Fibroblast of mammary gland (primary cell): ENCODE measurements around the gene KCNK17.

ENCODE experiments used
- DNase-seq: peaks from one replicate; pipeline ENCODE4 v3.0.0-alpha.2; 2010; ENCODE audit warnings: low read depth
- H3K4me3 ChIP-seq: 2 replicates; pipeline ENCODE4 v1.5.1; 2011; ENCODE audit warnings: low read depth, mild to moderate bottlenecking, low read length, moderate library complexity; ENCODE audit not compliant: control insufficient read depth
- CTCF ChIP-seq: conservative IDR thresholded peaks from 2 replicates; pipeline ENCODE4 v1.5.1; 2011; ENCODE audit warnings: low read depth, low read length, inconsistent platforms; ENCODE audit not compliant: control insufficient read depth, insufficient read depth

The KCNK17 gene

DNA sequence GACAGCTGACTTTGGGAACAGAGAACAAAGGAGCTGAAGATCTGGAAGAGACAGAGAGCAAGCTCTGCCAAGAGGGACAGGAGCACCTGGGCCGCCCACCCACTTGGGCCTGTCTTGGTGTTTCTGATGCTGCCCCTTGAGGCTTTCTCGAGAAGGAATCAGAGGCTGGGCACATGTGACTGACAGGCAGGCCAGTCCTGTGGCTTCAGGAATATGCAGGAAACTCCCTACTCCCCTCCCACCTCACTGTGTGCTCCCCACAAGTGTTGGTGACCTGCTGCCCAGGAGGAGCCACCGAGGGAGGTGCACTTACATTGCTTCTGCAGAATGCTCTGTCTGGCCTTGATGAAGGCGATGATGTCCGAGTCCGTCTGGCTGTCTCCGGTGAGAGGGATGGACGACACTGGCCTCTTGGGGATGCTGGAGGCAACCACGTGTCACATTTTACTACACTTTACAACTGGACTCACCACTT, 29.2 kb upstream of the KCNK17 start:
- TF ChIP-seq CTCF, result no peak
- DNase-seq, result no peak
- H3K4me3 ChIP-seq, result no peak overlapping the region

DNA sequence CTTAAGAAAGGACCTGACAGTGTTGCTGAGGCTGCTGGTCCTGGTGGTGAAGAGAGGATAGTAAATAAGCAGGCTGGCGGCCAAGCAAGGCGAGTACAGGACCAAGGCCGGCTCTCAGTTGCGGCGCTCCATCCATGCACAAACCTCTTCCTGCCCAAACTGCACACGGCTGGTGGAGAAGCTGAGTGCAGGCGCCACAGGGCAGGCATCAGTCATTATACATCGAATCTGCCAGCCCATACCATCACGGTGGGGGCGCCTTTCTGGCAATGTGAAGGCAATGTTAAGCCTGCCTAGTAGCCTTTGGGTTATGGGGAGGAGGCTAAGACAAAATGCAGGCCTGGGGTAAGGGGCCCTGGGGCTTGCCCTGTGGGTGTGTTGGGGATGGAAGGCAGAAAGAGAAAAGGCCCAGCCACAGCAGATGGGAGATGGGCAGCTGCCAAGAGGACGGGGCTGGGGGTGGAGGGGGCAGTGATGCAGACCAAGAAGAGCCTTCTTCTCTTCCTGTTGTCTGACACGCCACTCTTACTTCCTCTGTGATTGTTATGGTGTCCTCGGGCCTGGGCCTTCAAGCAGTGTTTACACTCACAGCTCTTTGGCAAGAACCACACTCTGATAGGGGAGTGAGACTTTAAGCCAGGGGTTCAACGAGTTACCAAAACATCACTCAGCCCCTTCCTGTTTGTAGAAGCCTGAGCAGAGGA, 28.6 kb upstream of the KCNK17 start:
- DNase-seq, result no peak
- no peak for TF ChIP-seq CTCF
- no peak overlapping the region for H3K4me3 ChIP-seq

DNA sequence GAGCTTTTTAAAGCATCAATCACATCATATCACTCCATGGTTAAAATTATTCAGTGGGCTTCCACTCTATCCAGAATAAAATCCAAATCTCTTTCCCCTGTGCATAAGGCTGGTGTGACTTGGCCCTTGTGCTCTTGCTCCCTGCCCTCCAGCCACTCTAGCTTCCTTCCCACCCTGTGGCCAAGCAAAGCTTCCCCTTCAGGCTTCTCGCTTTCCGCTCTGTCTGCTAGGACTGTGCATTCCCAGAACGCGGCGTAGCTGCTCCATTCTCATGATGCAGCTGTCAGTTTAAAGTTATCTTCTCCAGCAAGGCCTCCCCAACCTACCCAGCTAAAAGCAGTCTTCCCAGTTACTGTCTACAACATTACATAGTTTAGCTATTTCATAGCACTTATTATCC, 27.7 kb upstream of the KCNK17 start:
- no peak overlapping the region for H3K4me3 ChIP-seq
- DNase-seq, result no peak
- no peak for TF ChIP-seq CTCF

DNA sequence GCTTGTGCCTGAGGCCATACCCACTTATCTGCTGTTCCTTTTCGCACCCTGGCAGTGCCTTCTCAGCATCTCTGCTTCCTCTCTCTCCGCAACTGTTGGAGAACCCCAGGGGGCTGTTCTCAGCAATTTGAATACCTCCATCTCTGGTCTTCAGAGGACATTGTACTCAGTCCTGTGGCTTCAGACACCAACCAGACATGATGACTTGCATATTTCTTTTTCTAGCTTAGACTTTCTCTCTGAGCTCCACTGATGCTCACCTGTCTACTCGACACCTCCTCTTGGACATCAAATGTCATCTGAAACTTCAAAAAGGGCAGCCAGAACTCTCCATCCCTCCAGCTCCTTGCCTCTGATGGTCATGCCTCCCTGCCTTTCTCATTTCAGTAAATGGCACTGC, 27.1 kb upstream of the KCNK17 start:
- DNase-seq, result no peak
- no peak for TF ChIP-seq CTCF
- H3K4me3 ChIP-seq, result no peak overlapping the region

DNA sequence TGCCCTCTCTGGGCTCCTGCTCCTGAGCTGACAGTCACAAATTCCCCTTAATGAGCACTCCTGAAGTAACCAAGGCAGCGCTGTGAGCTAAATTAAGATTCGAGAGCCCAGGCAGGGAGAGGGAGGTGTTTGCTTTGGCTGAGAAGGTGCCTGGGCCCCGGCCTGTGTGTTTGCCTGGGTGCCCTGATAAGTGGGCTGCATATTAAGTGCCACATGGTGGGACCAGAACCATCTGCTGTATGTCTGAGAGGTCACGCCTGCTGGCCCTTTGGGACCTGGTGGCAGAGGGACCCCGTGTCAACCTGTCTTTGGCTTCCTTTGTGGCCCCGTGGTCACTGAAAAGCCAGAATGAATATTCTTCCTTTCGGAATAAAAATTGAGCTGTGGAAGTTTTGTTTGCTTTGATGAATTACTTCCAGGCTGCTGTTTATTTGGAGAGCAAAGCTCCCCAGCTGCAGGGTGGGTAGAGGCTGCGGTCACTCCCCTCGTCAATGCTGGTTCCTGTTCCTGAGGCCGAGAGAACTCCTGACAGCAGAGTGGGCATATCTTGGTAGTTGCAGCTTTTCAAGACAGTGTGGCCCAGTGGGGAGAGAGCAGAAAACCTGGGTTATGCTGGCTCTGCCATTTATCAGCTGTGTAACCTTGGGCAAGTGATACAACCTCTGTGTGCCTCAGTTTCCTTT, 25.8 kb upstream of the KCNK17 start:
- H3K4me3 ChIP-seq, result no peak overlapping the region
- no peak for TF ChIP-seq CTCF
- no peak for DNase-seq

- DNase-seq, result no peak
- H3K4me3 ChIP-seq, result no peak overlapping the region
- TF ChIP-seq CTCF, result no peak
Observed at GRCh38 chr6:39339096-39339867, 25.1 kb upstream of the KCNK17 start.
